ENCODE measurements around the gene SCN5A.

SCN5A gene

DNA sequence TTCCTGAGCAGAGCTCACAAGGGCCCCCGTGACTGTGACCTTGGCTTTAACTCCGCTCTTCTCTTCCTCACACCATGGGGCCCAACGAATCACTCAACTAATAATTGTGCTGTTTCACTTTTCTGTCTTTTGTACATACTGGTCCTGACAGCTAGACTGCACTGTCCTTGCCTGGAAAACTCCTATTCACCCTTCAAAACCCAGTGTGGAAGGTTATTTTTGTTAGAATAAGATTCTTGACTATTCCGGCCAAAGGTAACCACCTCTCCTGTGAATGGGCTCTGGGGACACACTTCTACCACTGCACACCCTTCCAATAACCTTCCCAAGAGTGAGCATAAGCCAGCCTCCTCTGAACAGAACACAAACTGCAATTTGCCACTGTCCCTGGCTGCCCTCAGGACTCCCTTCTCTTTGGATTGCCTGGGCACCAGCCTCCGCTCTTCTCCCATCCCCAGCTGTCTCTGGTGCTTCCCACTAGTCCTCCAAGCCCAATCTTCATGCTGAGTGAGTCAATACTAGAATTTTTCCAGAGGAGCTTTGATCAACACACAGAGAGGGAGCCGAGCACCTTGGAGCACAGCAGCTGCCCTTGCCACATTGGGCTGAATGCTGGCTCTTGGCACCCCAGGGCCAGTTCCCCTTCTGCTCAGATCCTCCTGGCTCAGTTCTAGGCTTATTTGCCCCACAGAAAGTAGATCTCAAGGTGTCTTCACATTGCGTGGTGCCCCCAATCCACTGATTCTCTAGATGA is 2.1 kb downstream of the SCN5A start:
- DNase-seq = no peak

GRCh38 chr3:38646630-38647029 is 2.9 kb downstream of the SCN5A start:
- peak in 1 of 2 experiments; percentile 17 for DNase-seq

DNA sequence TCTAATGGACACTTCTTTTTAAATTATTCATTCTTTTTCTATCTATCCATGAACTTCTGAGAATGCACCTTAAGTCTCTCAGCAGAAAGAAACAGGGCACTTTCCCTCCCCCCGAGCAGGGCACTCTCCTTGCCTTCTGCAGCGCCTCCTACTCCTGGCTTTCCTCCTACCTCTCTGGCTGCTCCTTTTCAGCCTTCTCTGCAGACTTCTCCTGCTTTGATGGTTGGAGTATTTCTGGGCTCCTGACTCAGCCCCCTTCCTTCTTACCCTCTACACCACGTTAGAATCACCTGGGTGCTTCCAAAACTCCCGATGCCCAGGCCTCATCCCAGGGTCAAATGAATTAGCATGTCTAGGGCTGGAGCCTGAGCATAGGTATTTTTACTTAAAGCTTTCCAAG is 3.4 kb downstream of the SCN5A start:
- no peak for DNase-seq

GRCh38 chr3:38645601-38646000 is 3.9 kb downstream of the SCN5A start:
- DNase-seq = no peak

- DNase-seq = no peak
Observed at GRCh38 chr3:38645076-38645475, 4.4 kb downstream of the SCN5A start.

DNA sequence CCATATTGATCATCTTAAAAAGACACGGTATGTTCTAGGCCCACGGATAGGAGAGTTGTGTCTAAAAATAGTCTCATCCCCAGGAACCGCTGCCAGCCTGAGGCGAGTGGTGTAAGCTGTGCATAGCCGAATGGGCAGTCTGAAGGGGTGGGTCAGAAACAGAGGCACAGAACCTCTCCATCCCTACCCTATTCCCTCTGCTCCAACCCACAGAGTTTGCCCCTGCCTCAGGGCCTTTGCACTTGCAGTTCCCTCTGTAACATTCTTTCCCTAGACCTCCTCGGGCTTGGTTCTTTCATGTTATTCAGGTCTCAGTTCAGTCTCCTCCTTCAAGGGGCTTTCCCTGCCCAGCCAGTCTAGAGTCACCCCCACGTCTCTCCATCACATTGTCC is 4.8 kb downstream of the SCN5A start:
- no peak for DNase-seq

- DNase-seq = no peak
Observed at GRCh38 chr3:38644016-38644661, 5.3 kb downstream of the SCN5A start.

- no peak for DNase-seq
Observed at GRCh38 chr3:38643592-38643991, 5.9 kb downstream of the SCN5A start.

DNA sequence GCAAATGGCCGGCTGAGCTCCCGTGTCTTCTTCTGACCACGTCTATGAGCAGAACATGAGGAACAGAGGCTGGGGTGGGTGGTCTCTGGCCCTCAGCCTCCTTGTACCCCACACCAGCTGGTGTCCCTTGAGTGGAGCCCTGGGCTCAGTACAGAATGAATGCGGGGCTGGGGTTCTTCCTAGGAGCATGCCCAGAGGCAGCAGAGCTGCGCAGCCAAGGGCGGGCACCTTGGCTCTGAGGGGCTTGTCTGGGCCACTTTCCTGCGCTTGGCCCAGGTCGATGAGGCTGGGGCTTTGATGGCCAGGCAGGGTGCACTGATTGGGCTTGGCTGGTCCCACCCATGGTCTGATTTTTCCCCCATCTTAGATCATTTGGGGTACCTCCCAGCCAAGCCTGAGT is 6.4 kb downstream of the SCN5A start:
- no peak for DNase-seq

DNA sequence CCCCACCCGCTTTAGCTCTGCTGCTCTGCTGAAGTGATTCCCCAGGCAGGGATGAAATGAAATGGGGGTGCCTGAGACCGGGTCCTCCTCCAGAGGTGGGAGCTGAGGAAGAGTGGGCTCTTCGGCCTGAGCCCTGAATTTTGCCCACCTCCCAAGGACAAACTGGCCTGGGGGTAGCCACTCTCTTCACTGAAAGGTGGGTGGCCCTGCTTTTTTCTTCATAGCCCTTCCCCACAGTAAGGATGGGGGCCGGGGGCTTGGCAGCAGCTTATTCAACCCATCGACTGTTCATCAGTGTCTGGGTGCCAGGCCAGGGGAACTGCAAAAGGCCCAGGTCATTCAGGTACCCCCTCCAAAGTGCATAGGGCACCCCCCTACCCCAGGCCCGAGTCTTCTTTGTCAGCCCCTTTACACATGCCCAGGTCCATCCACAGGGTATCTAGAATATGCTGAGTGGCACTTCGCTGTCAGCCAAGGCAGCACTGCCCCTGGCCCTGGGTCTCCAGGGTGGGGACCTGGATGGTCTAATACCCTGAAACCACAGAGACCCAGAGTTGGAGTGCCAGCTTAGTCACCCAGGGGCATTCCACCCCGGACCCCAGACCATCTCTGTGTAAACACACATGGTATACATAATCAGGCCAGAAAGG is 7.9 kb downstream of the SCN5A start:
- DNase-seq = no peak

- DNase-seq = no peak
Observed at GRCh38 chr3:38640661-38641452, 8.6 kb downstream of the SCN5A start.

DNA sequence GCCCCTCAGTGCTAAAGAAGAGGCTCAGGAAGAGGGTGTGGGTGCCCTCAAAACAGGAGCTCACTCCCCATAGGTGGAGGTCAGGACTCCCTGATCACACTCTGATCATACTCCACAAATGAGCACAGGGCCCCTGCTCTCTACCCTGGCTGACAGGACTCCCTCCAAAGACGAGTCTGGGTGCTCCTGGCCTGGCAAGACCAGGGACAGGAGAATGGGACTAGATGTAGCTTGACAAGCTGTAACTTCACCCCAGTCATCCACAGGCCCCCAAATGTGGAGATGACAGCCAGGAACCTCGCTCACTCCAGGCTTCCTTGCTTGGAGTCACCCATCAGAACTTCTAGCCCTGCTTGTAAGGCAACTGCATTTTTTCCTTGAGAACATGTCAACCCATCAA is 11.1 kb downstream of the SCN5A start:
- no peak for DNase-seq

- no peak for DNase-seq
Observed at GRCh38 chr3:38637906-38638305, 11.6 kb downstream of the SCN5A start.

- no peak for DNase-seq
Observed at GRCh38 chr3:38636881-38637280, 12.6 kb downstream of the SCN5A start.

GRCh38 chr3:38636464-38636863 is 13.0 kb downstream of the SCN5A start:
- DNase-seq = no peak

DNA sequence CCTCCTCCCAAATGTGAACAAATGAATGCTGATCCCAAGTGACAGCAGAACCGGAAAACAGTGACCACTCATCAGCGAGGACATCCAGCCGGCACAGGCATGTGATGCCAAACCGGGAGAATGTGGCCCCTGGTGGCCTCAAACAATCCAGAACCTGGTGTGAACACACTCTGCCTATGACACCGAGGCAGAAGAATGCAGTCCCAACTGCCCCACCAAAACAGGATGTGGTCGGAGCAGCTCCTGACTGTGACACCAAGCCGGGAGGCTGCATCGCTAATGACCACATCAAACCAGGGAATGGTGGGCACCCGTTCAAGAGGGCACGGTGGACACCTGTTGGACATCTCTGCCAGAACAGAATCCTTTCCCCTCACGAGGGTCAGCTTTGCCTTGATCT is 15.4 kb downstream of the SCN5A start:
- peak; percentile 92 to 96 for DNase-seq

- no peak for DNase-seq
Observed at GRCh38 chr3:38632989-38633388, 16.5 kb downstream of the SCN5A start.

- DNase-seq = no peak
Observed at GRCh38 chr3:38630606-38631005, 18.9 kb downstream of the SCN5A start.

DNA sequence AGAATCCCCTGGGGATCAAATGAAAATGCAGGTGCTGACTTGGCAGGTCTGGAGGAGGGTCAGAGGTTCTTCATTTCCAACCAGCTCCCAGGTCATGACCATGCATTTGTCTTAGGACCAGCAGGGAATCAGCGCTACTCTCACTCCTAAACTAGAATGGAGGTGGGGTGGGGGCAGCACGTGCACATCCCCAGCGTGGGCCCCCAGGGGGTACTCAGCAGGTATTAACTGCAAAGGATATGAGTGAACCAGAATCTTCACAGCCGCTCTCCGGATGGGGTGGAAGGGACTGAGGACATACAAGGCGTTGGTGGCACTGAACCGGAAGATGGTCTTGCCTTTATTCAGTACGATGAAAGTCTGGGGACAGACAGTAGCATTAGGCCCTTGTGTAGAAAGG is 19.4 kb downstream of the SCN5A start:
- no peak for DNase-seq

GRCh38 chr3:38628835-38629234 is 20.7 kb downstream of the SCN5A start:
- no peak for DNase-seq

- DNase-seq = peak; percentile 59 to 60
Observed at GRCh38 chr3:38627956-38628355, 21.5 kb downstream of the SCN5A start.

GRCh38 chr3:38626171-38626570 is 23.3 kb downstream of the SCN5A start:
- no peak for DNase-seq

DNA sequence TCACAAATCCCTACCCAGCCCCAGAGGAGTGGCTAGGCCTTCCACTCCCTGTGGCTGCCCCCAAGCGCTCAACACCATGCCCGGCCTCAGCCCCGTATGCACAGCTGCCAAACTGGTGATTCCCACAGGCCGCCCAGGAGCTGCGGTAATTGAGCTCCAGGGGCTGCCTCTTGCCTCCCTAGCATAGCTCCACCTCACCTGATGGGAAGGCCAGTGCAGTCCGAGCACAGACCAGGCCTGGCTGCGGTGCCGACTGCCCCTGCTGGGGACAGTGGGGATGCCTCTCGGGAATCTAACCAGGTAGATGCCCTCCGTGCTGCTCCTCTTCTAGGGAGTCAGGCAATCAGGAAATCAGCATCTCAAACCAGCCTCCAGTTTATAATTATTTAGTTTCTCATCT is 25.9 kb downstream of the SCN5A start:
- DNase-seq = no peak

Measured in SW 1271 (cell line).